Naive thymus-derived CD4-positive, alpha-beta T cell (primary cell): ENCODE data around the gene NR2F1. TPM values are rescaled to one million over a fixed set of nuclear protein-coding genes. Genes with fewer than 3 reads are reported as not detected.
A peak's percentile ranks its signal among the peaks of the same experiment; 100 is the strongest.

Experiments used
- ATAC-seq: fragments of 150-1000 bp; cut with Tn5 transposase; 2 replicates; pipeline ENCODE4 v1.10.0; 2021; ENCODE audit warnings: mild to moderate bottlenecking, moderate library complexity
- CTCF ChIA-PET: fragments of 350-600 bp; sonication (Branson Sonifier 250); formaldehyde crosslinking; loops from one replicate; lab custom pipeline; 2021; ENCODE audit warnings: antibody characterized with exemption; lab: Charles Lee
- POLR2A ChIA-PET: fragments of 350-600 bp; sonication (Branson Sonifier 250); formaldehyde crosslinking; loops from one replicate; lab custom pipeline; 2021; ENCODE audit warnings: antibody characterized with exemption, inconsistent platforms; lab: Charles Lee
- DNase-seq, 9 donors: peaks; one replicate each; pipeline versions ENCODE4 v3.0.0 to v3.0.0-alpha.2; 2020 to 2022; ENCODE audit warnings: mixed read lengths in 1 of 9
- H3K27ac ChIP-seq: one replicate; pipeline ENCODE4 v1.7.0; 2013; ENCODE audit warnings: mild to moderate bottlenecking, low read depth, low read length, moderate library complexity
- H3K27me3 ChIP-seq, 2 donors: one replicate each; pipeline ENCODE4 v1.7.0; 2013; ENCODE audit warnings: low read length in 2 of 2, mild to moderate bottlenecking in 2 of 2, moderate library complexity in 2 of 2; ENCODE audit not compliant: control insufficient read depth in 2 of 2, insufficient read depth in 2 of 2
- H3K36me3 ChIP-seq, 3 experiments: 1 replicate in 2 of 3; 2 replicates in 1 of 3; pipeline ENCODE4 v1.7.0; 2013; ENCODE audit warnings: low read length in 3 of 3, mild to moderate bottlenecking in 3 of 3, moderate library complexity in 1 of 3; ENCODE audit not compliant: insufficient read depth in 3 of 3, control insufficient read depth in 2 of 3
- H3K4me1 ChIP-seq, 2 donors: one replicate each; pipeline ENCODE4 v1.7.0; 2013; ENCODE audit warnings: low read length in 2 of 2, mild to moderate bottlenecking in 2 of 2, moderate library complexity in 1 of 2; ENCODE audit not compliant: control insufficient read depth in 2 of 2, insufficient read depth in 2 of 2
- H3K4me3 ChIP-seq: 2 replicates; pipeline ENCODE4 v1.7.0; 2013; ENCODE audit warnings: mild to moderate bottlenecking, low read length
- H3K9me3 ChIP-seq, 3 experiments: 1 replicate in 2 of 3; 2 replicates in 1 of 3; pipeline ENCODE4 v1.7.0; 2013; ENCODE audit warnings: low read length in 3 of 3; ENCODE audit not compliant: control insufficient read depth in 2 of 3
- H3K27ac Mint-ChIP-seq, 9 donors: one replicate each; pipeline ENCODE4 v1.8.0; 2020 to 2022; ENCODE audit warnings: mixed read lengths in 9 of 9, mild to moderate bottlenecking in 8 of 9, moderate library complexity in 5 of 9, inconsistent platforms in 2 of 9
- H3K27me3 Mint-ChIP-seq, 5 donors: one replicate each; pipeline ENCODE4 v1.8.0; 2021 to 2022; ENCODE audit warnings: mixed read lengths in 5 of 5, mild to moderate bottlenecking in 1 of 5
- H3K36me3 Mint-ChIP-seq, 5 donors: one replicate each; pipeline ENCODE4 v1.8.0; 2020 to 2022; ENCODE audit warnings: mixed read lengths in 5 of 5, mild to moderate bottlenecking in 3 of 5, inconsistent platforms in 1 of 5
- H3K4me1 Mint-ChIP-seq, 7 donors: one replicate each; pipeline ENCODE4 v1.8.0; 2020 to 2022; ENCODE audit warnings: mixed read lengths in 7 of 7, mild to moderate bottlenecking in 3 of 7, inconsistent platforms in 1 of 7
- H3K4me3 Mint-ChIP-seq, 10 donors: one replicate each; pipeline ENCODE4 v1.8.0; 2020 to 2022; ENCODE audit warnings: mild to moderate bottlenecking in 10 of 10, mixed read lengths in 10 of 10, moderate library complexity in 6 of 10, inconsistent platforms in 2 of 10
- H3K9me3 Mint-ChIP-seq, 11 donors: one replicate each; pipeline ENCODE4 v1.8.0; 2020 to 2022; ENCODE audit warnings: mixed read lengths in 11 of 11, mild to moderate bottlenecking in 4 of 11, inconsistent platforms in 1 of 11, moderate library complexity in 1 of 11
- intact Hi-C, 2 donors: fragments of 100-400 bp; cut with micrococcal nuclease; formaldehyde crosslinking; loops; one replicate each; pipeline ENCODE4 v1.15.1; 2023
- polyA plus RNA-seq, 2 donors: library from polyadenylated mRNA; unstranded; fragments of 300-500 nt; fragmentation: Illumina TruSeq; gene quantifications; one replicate each; pipeline ENCODE4 v1.2.3, GENCODE V29; 2021
- total RNA-seq, 6 experiments: library from RNA in 5 of 6; stranded (reverse) in 5 of 6; gene quantifications; 1 replicate in 5 of 6; 2 replicates in 1 of 6; pipeline ENCODE4 v1.2.3 and lab custom pipeline; 2021 to 2026

The NR2F1 gene
- total and polyA plus RNA-seq, 7 experiments from 2014 or later, result not detected

DNA sequence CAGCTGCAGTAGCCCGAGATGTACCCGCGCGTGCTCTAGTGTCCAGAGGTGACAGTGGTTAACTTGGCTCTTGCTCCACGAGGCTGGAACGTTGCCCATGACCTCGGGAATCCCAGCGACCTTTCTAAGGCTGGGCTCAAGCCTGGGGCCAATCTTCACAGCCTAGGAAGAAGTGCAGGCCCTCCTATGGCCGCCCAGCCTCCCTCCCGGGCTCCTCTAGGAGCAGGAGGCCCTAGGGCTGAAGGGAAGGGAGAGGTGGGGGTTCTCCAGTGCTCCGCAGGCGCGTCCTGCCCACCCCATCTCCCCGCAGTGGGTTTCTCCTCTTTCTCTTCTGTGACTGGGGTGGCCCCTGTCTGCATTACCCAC lies 13.3 kb downstream of the NR2F1 start:
- Mint-ChIP-seq H3K27ac (peak overlapping the region in 3 of 9 donors; percentile 45 to 59 (median 47)), H3K9me3 (peaks cover 0 to 26% (median 3%) of the 10 kb centered on the region in 11 donors), H3K27me3 (peaks cover 52 to 61% (median 56%) of the 10 kb centered on the region in 5 donors), H3K36me3 (peaks cover 0 to 7% (median 0%) of the 10 kb centered on the region in 5 donors), H3K4me1 (peaks cover 0 to 12% (median 8%) of the 10 kb centered on the region in 7 donors), H3K4me3 (peak overlapping the region in 7 of 10 donors; percentile 9 to 59 (median 33))
- DNase-seq (no peak), ATAC-seq (no peak)
- no peak overlapping the region for H3K4me3 ChIP-seq
- peaks cover 6 to 60% of the 10 kb centered on the region in 2 donors for H3K27me3 ChIP-seq
- POLR2A ChIA-PET, result no interaction called here
- no peaks in the 10 kb centered on the region for H3K36me3 ChIP-seq
- no peak overlapping the region for H3K27ac ChIP-seq
- intact Hi-C loops, result no loop called here
- CTCF ChIA-PET, result no interaction called here
- H3K9me3 ChIP-seq, result peaks cover 0 to 7% (median 0%) of the 10 kb centered on the region in 3 experiments
- H3K4me1 ChIP-seq, result no peaks in the 10 kb centered on the region

DNA sequence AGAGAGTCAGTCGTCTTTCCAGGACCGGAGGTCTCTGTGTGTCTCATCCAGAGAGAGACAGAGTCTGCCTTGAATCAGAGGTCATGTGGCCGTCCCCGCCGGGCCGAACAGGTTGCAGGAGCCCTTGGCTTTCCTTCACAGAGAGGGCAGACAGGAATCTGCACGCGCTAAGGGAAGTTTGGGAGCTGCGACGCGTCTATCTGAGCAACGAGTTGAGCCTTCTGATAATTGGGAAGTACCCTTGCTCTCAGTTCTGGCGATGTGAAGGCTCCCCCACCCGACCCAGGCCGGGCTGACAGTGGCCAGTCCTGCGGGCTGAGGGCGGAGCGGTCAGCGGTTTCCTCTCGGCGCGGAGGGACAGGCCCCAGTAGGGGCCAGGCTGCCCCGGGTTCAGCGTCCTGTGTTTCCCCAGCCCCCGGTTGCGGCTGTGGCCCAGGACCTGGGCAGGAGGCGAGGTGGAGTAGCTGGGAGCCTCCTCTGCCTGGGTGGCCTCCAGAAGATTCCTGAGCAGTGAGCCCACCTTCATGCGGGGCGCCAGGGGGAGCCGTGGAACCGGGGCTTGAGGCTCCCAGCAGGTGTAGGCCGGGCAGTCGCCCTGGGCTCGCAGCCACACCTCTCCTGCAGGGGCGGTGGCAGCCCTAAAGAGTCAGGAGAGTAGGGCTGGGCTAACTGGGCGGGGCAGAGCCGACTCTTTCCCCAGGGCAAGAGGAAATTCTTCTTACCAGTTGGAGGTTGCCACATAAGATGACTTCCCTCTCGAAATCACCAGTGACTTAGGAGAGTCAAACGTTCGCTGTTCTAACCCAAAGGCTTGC lies 13.9 kb downstream of the NR2F1 start:
- no peaks in the 10 kb centered on the region for H3K4me1 ChIP-seq
- DNase-seq, result no peak
- peaks cover 6 to 66% of the 10 kb centered on the region in 2 donors for H3K27me3 ChIP-seq
- intact Hi-C loops, result no loop called here
- H3K9me3 ChIP-seq, result peaks cover 0 to 7% (median 0%) of the 10 kb centered on the region in 3 experiments
- H3K27ac Mint-ChIP-seq, result no peak overlapping the region
- H3K4me1 Mint-ChIP-seq, result peaks cover 0 to 12% (median 8%) of the 10 kb centered on the region in 7 donors
- CTCF ChIA-PET, result no interaction called here
- peak; percentile 39 for ATAC-seq
- H3K36me3 ChIP-seq, result no peaks in the 10 kb centered on the region
- H3K36me3 Mint-ChIP-seq, result peaks cover 0 to 7% (median 0%) of the 10 kb centered on the region in 5 donors
- peaks cover 0 to 32% (median 3%) of the 10 kb centered on the region in 11 donors for H3K9me3 Mint-ChIP-seq
- H3K4me3 ChIP-seq, result no peak overlapping the region
- POLR2A ChIA-PET, result no interaction called here
- peaks cover 46 to 56% (median 50%) of the 10 kb centered on the region in 5 donors for H3K27me3 Mint-ChIP-seq
- no peak overlapping the region for H3K27ac ChIP-seq
- peak overlapping the region in 1 of 10 donors; percentile 33 for H3K4me3 Mint-ChIP-seq

DNA sequence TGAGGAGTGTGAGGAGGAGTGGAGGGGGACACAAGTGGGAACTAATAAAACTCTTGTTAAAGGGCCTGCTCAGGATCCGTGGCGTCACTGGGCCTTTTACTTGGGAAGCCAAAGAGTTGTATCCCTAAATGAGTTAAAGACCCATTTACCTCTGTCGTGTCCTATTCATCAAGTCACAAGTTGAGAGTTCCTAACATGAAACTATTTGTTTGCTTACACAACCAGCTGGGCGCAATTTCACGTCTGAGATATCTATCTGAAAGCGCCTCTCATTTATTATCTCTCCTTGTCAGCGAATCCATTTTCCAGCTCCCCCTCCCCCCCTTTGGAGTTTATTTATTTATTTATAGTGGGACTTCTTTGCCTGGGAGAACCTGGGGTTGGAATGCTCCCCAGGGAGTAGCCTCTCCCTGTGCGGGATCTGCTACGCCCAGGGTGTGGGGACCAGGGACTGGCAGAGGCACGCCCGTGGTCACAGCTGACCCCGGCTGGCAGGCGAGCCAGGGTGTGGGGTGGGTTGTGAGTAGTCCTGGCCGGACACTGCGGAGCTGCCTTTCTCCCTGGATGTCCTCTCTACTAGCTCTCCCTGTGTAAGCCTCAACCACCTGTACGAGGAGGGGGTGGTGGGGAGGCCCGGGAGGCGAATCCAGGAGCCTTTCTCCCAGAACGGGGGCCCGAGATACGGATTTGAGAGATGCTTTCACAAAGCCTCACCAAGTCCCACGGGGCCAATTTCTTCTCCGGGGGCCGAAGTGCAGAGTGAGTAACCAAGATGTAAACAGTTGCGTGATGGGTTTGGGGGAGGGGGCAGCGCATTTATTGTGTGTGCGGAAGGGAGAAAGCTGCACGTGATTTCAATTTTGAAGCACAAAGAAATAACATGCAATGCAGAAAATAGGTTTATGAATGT lies 15.3 kb downstream of the NR2F1 start:
- Mint-ChIP-seq H3K27ac (peak overlapping the region in 1 of 9 donors; percentile 24), H3K9me3 (peaks cover 0 to 42% (median 5%) of the 10 kb centered on the region in 11 donors), H3K36me3 (peaks cover 0 to 6% (median 0%) of the 10 kb centered on the region in 5 donors), H3K4me3 (no peak overlapping the region), H3K27me3 (peaks cover 32 to 45% (median 40%) of the 10 kb centered on the region in 5 donors), H3K4me1 (peaks cover 0 to 12% (median 8%) of the 10 kb centered on the region in 7 donors)
- Histone ChIP-seq H3K27ac (no peak overlapping the region), H3K27me3 (peaks cover 6 to 80% of the 10 kb centered on the region in 2 donors), H3K9me3 (peaks cover 0 to 7% (median 0%) of the 10 kb centered on the region in 3 experiments), H3K4me3 (no peak overlapping the region), H3K36me3 (no peaks in the 10 kb centered on the region), H3K4me1 (no peaks in the 10 kb centered on the region)
- no peak for DNase-seq
- intact Hi-C loops, result no loop called here
- CTCF ChIA-PET, result no interaction called here
- POLR2A ChIA-PET, result interaction anchor here (1.0 kb wide), 1 partner anchor 23 kb away, joined by 3 read pairs; no protein-coding TSS in a partner anchor
- no peak for ATAC-seq

DNA sequence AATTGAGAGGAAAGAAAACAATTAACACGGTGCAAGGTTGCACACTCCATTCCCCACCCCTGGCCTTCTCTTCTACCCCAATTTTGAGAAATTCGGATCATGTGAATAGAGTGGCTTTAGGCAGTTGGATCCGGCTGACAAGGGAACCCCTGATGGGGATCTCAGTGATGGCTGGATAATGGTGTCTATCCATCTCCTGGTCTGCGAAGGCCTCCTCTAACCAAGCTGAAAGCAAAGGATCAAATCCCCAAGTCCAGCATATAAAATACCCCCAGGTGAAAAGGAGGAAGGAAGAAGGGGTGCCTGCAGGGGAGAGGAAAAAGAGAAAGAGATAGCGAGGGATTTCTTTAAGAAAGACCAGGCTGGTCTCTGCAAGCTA lies 16.0 kb downstream of the NR2F1 start:
- Histone ChIP-seq H3K4me3 (no peak overlapping the region), H3K36me3 (no peaks in the 10 kb centered on the region), H3K9me3 (peaks cover 0 to 7% (median 0%) of the 10 kb centered on the region in 3 experiments), H3K4me1 (no peaks in the 10 kb centered on the region), H3K27me3 (peaks cover 6 to 74% of the 10 kb centered on the region in 2 donors), H3K27ac (no peak overlapping the region)
- Mint-ChIP-seq H3K27me3 (peaks cover 26 to 44% (median 34%) of the 10 kb centered on the region in 5 donors), H3K4me3 (no peak overlapping the region), H3K4me1 (peaks cover 0 to 17% (median 8%) of the 10 kb centered on the region in 7 donors), H3K36me3 (peaks cover 0 to 4% (median 0%) of the 10 kb centered on the region in 5 donors), H3K27ac (no peak overlapping the region), H3K9me3 (peaks cover 0 to 44% (median 6%) of the 10 kb centered on the region in 11 donors)
- POLR2A ChIA-PET, result no interaction called here
- ATAC-seq (no peak), DNase-seq (no peak)
- CTCF ChIA-PET, result no interaction called here
- intact Hi-C loops, result no loop called here

DNA sequence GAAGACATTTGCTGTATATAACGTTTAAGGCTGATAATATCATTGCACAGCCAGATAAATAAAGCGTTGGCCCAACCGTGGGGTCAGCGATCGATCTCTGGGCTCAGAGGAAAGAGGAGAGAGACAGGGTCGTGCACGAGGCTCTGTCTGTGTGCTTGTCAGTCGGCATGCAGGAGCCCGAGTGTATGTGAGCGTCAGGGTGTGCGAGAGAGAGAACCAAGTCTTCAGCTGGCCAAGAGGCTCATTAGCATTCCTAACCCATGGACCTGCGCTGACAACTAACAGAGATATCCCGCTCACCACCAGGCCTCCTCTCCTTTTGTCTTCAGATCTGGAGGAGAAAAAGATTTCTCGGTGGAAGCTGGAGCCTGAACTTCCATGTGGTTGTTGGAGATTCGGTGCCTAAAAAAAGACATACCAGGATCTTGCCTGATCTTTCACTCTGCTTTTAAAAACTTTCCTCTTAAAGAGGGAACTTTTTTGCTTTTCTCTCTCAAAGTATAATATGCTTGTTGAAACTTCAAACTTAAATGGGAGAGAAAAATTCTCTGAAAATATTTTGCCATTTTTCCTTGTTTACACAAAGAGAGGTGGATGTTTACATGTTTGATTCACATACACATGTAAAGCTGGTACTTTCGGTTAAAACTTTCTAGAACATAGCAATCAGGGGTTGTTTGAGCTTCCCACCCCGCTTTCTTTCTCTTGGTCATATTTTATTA lies 16.5 kb downstream of the NR2F1 start:
- ATAC-seq, result no peak
- no peak overlapping the region for H3K4me3 Mint-ChIP-seq
- no peak for DNase-seq
- H3K27me3 Mint-ChIP-seq, result peaks cover 22 to 42% (median 30%) of the 10 kb centered on the region in 5 donors
- intact Hi-C loops, result no loop called here
- peaks cover 0 to 41% (median 6%) of the 10 kb centered on the region in 11 donors for H3K9me3 Mint-ChIP-seq
- Histone ChIP-seq H3K4me3 (no peak overlapping the region), H3K4me1 (no peaks in the 10 kb centered on the region), H3K36me3 (no peaks in the 10 kb centered on the region), H3K27ac (no peak overlapping the region), H3K9me3 (peaks cover 0 to 7% (median 0%) of the 10 kb centered on the region in 3 experiments), H3K27me3 (peaks cover 5 to 69% of the 10 kb centered on the region in 2 donors)
- ChIA-PET POLR2A (no interaction called here), CTCF (no interaction called here)
- H3K36me3 Mint-ChIP-seq, result peaks cover 0 to 4% (median under 1%) of the 10 kb centered on the region in 5 donors
- H3K4me1 Mint-ChIP-seq, result peaks cover 0 to 18% (median 7%) of the 10 kb centered on the region in 7 donors
- no peak overlapping the region for H3K27ac Mint-ChIP-seq
